HG03378 (cell line): ENCODE results near the gene CBX7.

ENCODE experiments used
- ATAC-seq: cut with Tn5 transposase; IDR thresholded peaks from one replicate; pipeline ENCODE4 v1.9.1; 2021; ENCODE audit warnings: mild to moderate bottlenecking, moderate library complexity; ENCODE audit not compliant: unreplicated experiment

CBX7 gene

GRCh38 chr22:39128508-39128907, 24.0 kb downstream of the CBX7 start:
- no peak for ATAC-seq

DNA sequence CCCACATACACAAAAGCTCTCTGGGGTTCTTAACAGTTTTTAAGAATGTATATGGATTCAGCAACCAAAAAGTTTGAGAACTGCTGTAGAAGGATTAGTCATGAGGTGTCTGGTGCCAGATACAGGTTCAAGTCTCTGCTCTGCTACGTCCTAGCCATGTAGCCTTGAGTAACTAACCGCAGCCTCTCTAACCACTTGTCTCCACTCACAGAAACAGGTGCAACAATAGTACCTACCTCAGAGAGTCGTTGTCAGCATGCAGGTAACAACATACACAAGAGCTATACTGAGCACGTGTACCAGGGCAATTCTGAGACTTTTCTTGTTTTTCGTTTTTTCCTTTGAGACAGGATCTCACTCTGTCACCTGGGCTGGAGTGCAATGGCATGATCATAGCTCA, 26.9 kb downstream of the CBX7 start:
- no peak for ATAC-seq

GRCh38 chr22:39123751-39124581, 28.5 kb downstream of the CBX7 start:
- no peak for ATAC-seq

GRCh38 chr22:39122772-39123470, 29.6 kb downstream of the CBX7 start:
- no peak for ATAC-seq

GRCh38 chr22:39120983-39121382, 31.5 kb downstream of the CBX7 start:
- no peak for ATAC-seq

- ATAC-seq, result peak; percentile 39
These were observed 34.8 kb downstream of the CBX7 start for GRCh38 chr22:39117585-39118191.

DNA sequence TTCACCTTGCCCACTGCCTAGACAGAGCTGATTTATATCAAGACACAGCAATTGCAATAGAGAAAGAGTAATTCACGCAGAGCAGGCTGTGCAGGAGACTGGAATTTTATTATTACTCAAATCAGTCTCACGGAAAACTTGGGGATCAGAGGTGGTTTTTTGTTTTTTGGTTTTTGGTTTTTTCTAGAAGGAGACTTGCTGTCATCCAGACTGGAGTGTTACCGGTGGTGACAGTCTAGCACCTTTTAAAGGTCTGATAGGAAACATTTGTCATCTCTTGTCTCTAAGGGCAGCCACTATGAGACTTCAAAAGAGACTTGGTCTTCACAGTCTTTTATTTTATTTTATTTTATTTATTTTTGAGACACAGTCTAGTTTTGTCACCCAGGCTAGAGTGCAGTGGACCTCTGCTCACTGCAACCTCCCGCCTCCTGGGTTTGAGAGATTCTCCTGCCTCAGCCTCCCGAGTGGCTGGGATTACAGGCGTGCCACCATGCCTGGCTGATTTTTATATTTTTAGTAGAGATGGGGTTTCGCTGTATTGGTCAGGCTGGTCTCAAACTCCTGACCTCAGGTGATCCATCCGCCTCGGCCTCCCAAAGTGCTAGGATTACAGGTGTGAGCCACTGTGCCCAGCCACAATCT, 36.4 kb downstream of the CBX7 start:
- ATAC-seq, result no peak

- ATAC-seq, result no peak
These were observed 36.9 kb downstream of the CBX7 start for GRCh38 chr22:39115570-39115969.

DNA sequence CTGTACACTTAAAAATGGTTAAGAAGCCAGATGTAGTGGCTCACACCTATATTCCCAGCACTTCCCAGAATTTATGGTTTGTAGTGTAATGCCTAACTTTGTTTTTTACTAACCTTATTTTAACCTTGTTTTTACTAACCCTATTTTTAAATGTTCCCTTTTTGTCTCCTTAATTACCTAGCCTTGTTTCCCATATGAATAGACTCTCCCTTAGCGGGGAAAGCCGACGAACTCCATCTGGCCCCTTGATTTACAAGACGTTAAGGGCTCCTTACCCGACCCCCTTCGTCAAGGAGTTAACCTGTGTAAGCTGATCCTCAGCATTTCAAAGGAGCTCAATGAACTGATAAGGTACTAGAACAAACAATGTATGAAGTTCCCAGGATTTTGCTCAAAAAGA, 38.4 kb downstream of the CBX7 start:
- no peak for ATAC-seq

DNA sequence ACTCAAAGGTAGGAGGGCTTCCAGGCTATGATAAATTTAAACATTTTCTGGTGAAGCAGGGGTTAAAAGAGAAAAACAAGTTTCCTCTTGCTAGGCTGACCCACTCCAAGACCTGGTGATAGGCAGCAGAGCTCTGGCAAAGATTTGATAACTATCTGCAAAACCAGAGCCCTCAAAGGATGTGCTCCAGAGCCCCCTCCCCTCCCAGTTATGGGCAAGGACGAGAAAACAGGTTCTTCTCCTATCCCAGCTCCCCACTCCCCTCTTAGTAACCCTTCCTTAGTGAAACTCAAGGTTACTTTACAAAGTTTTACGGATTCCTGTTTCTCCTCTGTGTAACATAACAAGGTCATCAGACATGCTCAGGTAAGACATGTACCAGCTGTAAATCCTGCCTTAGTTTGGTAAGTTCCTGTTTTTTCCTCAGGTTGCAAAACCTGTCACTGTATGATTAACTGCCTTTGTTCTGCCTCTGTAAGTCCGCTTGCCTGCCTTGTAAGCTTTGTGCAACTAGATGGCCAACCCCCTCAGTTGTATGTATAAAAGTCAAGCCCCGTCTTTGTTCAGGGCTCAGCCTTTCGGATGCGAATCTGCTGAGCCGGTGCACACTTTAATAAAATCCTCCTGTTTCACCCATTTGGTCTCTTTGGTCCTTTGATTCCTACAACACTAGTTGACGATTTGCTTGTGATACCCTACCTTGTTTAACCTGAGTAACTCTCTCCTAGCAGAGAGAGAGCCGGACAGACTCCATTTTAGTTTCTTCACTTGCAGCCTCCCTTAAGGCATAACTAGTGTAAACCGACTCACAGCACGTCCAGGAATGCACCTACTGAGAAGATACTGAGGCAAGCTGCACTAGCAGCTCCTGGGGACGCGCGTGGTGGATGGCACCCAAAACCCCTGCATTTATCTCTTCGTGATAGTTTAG, 41.6 kb downstream of the CBX7 start:
- no peak for ATAC-seq

- ATAC-seq, result no peak
These were observed 43.1 kb downstream of the CBX7 start for GRCh38 chr22:39109361-39109760.

DNA sequence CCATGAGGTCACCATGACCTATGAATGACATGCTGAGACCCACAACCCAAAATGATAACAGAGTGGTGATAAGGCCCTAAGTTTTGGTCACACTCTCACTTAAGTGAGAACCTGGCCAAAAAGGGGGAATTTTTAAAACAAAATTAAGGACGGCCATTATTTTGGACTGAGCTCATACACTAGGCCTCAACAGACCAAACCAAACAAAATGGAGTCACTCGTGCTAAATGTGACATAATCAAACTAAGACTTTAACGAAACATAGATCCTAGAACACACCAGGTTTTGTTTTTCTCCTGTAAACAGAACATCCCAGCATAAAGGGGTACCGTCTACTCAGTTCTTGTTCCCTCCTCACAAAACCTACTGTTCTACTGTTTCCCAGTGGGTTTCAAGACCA, 44.0 kb downstream of the CBX7 start:
- no peak for ATAC-seq

GRCh38 chr22:39106326-39106725, 46.2 kb downstream of the CBX7 start:
- ATAC-seq, result no peak

DNA sequence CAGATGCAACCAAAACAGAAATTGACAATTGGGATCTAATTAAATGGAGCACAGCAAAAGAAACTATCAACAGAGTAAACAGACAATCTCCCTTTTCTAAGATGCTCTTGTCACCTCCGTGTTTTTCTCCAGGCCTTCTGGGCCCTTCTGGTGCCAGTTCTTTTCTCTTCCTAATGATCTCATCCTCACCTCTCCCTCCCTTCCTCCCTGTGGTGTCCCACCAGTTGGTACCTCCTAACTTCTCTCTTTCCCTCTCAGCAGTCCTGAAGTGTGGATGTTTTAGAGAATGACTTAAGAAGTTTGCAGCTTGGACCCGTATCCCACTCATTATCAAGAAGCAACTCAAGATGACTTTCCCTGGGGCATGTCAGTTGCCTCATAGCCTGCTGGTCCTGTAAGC, 49.0 kb downstream of the CBX7 start:
- no peak for ATAC-seq

DNA sequence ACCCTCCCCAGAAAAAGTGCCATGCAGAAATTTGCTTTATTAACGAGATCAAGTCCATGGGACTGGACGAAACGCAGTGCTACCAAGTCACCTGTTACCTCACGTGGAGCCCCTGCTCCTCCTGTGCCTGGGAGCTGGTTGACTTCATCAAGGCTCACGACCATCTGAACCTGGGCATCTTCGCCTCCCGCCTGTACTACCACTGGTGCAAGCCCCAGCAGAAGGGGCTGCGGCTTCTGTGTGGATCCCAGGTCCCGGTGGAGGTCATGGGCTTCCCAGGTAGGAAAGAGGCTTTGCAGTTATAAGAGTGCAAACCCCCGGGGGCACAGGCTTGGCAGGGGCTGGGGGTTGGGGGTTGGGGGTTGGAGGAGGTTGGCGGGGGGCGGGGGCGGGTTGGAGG, 51.3 kb downstream of the CBX7 start:
- no peak for ATAC-seq

GRCh38 chr22:39098576-39098975, 53.9 kb downstream of the CBX7 start:
- ATAC-seq, result no peak

DNA sequence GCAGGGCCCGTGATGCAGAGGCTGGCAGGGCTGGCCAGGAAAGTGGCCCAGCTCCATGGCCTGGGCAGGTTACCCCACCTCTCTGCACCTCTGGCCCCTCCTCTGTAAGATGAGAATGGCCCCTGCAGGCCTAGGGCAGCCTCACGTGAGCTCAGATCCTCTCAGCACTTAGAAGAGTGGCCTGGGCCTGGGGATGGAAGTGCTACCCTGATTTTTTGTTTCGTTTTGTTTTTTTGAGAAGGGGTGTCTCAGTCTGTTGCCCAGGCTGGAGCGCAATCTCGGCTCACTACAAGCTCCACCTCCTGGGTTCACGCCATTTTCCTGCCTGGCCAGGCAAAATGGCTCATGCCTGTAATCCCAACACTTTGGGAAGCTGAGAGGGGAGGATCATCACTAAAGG, 54.5 kb downstream of the CBX7 start:
- ATAC-seq, result no peak

DNA sequence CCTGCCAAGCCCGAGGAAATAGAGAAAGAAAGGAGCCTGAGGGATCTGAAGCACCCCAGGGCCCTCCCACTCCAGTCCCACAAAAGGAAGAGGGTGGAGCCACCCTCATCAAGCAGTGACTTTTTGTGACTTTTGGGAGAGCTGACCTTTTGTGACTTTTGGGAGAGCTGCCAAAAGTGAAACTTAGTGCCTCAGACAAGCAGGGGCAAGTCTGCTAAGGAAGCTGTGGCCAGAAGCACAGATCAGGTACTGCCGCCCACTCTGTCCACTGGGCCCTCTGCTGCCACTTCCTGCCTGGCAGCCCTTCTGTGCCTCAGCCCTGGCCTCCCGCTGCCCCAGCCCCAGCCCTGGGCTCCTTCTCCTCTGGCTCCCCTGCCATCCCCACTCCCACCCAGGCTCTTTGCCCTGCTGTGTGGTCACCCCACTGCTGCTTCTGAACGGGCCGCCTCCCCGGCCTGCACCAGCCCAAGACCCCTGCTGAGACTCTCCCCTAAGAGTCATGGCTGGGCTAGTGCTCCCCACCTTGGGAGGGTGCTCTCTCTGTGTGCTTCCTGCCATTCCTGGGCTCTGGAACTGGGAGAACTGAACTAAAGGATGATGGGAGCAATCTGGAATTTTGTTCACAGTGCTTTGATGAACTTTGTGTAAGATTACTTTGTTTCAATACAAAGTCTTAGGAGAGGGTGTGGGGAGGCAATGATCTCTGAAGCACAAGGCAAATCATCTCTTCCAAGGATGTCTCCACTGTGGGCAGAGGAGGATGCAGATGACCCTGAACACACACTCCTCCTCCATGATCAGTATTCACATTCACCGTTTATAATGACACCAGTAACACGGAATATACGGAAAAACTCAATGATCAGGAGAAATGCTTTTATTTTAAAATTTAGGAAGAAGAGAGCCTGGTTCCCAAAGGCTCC, 55.1 kb downstream of the CBX7 start, which contains the start of gene APOBEC3H:
Gene APOBEC3H (plus strand): TSS at position 147 of the 923 bp plus-strand sequence. CDS start 3,035 bp downstream, outside the sequence.
- peak; percentile 36 for ATAC-seq

DNA sequence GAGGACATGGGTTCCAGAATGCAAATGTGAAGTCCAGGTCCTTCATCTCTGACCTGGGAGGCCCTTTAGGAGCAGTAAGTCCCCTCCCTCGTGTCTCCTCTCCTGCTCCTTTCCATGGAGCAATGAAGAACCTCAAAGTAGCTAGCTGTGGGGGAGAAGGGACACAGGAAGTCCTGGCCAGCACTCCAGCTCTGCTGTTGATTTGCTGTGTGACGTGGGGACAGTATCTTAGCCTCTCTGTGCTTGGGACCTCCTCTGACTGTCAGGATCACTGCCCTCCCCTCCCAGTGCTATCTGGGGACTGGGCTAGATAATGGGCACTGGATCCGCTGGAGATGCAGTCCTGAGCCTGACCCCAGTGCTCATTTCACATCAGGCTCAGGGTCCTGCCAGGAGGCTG, 56.5 kb downstream of the CBX7 start:
- ATAC-seq, result no peak
